HG03025 (cell line): ENCODE data around the gene ANKRD27.

ENCODE experiments used
- ATAC-seq: cut with Tn5 transposase; IDR thresholded peaks from one replicate; pipeline ENCODE4 v1.9.1; 2021; ENCODE audit warnings: mild to moderate bottlenecking, moderate library complexity; ENCODE audit not compliant: unreplicated experiment, low FRiP score

The ANKRD27 gene

GRCh38 chr19:32691291-32691951 lies 16.4 kb upstream of the ANKRD27 start, which contains the start of gene NUDT19:
Gene NUDT19, plus strand, starts transcription at chr19:32691821. Its CDS starts 140 bp downstream, at chr19:32691961.
- ATAC-seq: peak; percentile 76

GRCh38 chr19:32688311-32688710 lies 13.3 kb upstream of the ANKRD27 start:
- ATAC-seq: no peak

- ATAC-seq: no peak
These were observed 12.7 kb upstream of the ANKRD27 start for GRCh38 chr19:32687681-32688080.

GRCh38 chr19:32686847-32687475 lies 12.0 kb upstream of the ANKRD27 start:
- ATAC-seq: no peak

- no peak for ATAC-seq
These were observed 7.3 kb upstream of the ANKRD27 start for GRCh38 chr19:32682317-32682716.

- ATAC-seq: no peak
These were observed 6.0 kb upstream of the ANKRD27 start for GRCh38 chr19:32680986-32681385.

- no peak for ATAC-seq
These were observed 2.7 kb upstream of the ANKRD27 start for GRCh38 chr19:32677657-32678056.

GRCh38 chr19:32676895-32677359 lies 1.9 kb upstream of the ANKRD27 start:
- ATAC-seq: no peak

- ATAC-seq: peak; percentile 0
These were observed 1.4 kb upstream of the ANKRD27 start for GRCh38 chr19:32676186-32676894.

- ATAC-seq: peak; percentile 38
These were observed 773 bp upstream of the ANKRD27 start, which contains the start of gene RGS9BP for GRCh38 chr19:32675720-32676185. Gene RGS9BP, plus strand, starts transcription at chr19:32675848. Its CDS starts 416 bp downstream, at chr19:32676264.

- no peak for ATAC-seq
These were observed 638 bp downstream of the ANKRD27 start for GRCh38 chr19:32674153-32674930.

- no peak for ATAC-seq
These were observed 1.4 kb downstream of the ANKRD27 start for GRCh38 chr19:32673573-32673972.

GRCh38 chr19:32672841-32673240 lies 2.1 kb downstream of the ANKRD27 start:
- no peak for ATAC-seq

- no peak for ATAC-seq
These were observed 2.9 kb downstream of the ANKRD27 start for GRCh38 chr19:32671883-32672593.

GRCh38 chr19:32669310-32669709 lies 5.7 kb downstream of the ANKRD27 start:
- no peak for ATAC-seq

- ATAC-seq: no peak
These were observed 8.9 kb downstream of the ANKRD27 start for GRCh38 chr19:32666084-32666483.

GRCh38 chr19:32662186-32662585 lies 12.8 kb downstream of the ANKRD27 start:
- ATAC-seq: no peak

- ATAC-seq: no peak
These were observed 13.7 kb downstream of the ANKRD27 start for GRCh38 chr19:32661318-32661717.

- ATAC-seq: no peak
These were observed 16.5 kb downstream of the ANKRD27 start for GRCh38 chr19:32658527-32658926.

GRCh38 chr19:32658075-32658474 lies 16.9 kb downstream of the ANKRD27 start:
- ATAC-seq: no peak
